ENCODE data around the gene GTSF1L. TPM values are rescaled to one million over a fixed set of nuclear protein-coding genes. Genes with fewer than 3 reads are reported as not detected.

GTSF1L gene
- total RNA-seq, 2 experiments from 2014 or later: not detected

GRCh38 chr20:43721097-43721428, 5.7 kb downstream of the GTSF1L start:
- H3K36me3 Mint-ChIP-seq (ENCODE audit: low read depth): peaks cover 12% of the 10 kb centered on the region
- H3K4me3 Mint-ChIP-seq: no peak overlapping the region
- DNase-seq: no peak
- intact Hi-C loops (cut with micrococcal nuclease): no loop called here
- peaks cover 41% of the 10 kb centered on the region for H3K4me1 Mint-ChIP-seq (ENCODE audit: low read depth)
- no peaks in the 10 kb centered on the region for H3K27me3 Mint-ChIP-seq
- TF ChIP-seq, protein P1, sequence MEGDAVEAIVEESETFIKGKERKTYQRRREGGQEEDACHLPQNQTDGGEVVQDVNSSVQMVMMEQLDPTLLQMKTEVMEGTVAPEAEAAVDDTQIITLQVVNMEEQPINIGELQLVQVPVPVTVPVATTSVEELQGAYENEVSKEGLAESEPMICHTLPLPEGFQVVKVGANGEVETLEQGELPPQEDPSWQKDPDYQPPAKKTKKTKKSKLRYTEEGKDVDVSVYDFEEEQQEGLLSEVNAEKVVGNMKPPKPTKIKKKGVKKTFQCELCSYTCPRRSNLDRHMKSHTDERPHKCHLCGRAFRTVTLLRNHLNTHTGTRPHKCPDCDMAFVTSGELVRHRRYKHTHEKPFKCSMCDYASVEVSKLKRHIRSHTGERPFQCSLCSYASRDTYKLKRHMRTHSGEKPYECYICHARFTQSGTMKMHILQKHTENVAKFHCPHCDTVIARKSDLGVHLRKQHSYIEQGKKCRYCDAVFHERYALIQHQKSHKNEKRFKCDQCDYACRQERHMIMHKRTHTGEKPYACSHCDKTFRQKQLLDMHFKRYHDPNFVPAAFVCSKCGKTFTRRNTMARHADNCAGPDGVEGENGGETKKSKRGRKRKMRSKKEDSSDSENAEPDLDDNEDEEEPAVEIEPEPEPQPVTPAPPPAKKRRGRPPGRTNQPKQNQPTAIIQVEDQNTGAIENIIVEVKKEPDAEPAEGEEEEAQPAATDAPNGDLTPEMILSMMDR (IDR thresholded peaks at IDR 0.05): no peak
- CTCF ChIA-PET: interaction anchor here (1.9 kb wide), 1 partner anchor 29 kb away, joined by 5 read pairs; no protein-coding TSS in a partner anchor
- H3K27ac Mint-ChIP-seq: no peak overlapping the region
- no peaks in the 10 kb centered on the region for H3K9me3 Mint-ChIP-seq
- POLR2A ChIA-PET: no interaction called here
- ATAC-seq: no peak

DNA sequence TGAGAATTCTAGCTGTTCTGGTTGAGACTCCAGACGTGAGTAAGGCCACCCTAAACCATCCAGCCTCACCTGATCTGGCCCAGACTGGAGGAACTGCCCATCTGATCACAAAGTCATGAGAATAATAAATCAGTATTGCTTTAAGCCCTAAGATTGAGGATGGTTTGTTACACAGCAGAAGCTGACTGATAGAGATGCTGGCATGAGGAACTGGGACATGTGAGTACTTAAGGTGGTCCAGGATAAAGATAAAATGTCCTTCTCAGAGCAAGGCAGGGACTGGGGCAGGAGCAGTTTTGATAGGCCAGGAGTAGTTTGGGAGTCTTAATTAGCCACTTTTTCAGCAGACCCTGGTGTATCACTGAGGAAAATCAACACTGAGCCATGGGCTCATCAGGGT, 6.8 kb downstream of the GTSF1L start:
- DNase-seq (no peak), ATAC-seq (no peak)
- H3K4me1 Mint-ChIP-seq (ENCODE audit: low read depth): peaks cover 41% of the 10 kb centered on the region
- intact Hi-C loops (cut with micrococcal nuclease): no loop called here
- TF ChIP-seq, protein P1 (IDR thresholded peaks at IDR 0.05): no peak
- no peaks in the 10 kb centered on the region for H3K9me3 Mint-ChIP-seq
- no peak overlapping the region for H3K4me3 Mint-ChIP-seq
- no peaks in the 10 kb centered on the region for H3K27me3 Mint-ChIP-seq
- POLR2A ChIA-PET: no interaction called here
- H3K27ac Mint-ChIP-seq: no peak overlapping the region
- H3K36me3 Mint-ChIP-seq (ENCODE audit: low read depth): peaks cover 14% of the 10 kb centered on the region
- CTCF ChIA-PET: no interaction called here

DNA sequence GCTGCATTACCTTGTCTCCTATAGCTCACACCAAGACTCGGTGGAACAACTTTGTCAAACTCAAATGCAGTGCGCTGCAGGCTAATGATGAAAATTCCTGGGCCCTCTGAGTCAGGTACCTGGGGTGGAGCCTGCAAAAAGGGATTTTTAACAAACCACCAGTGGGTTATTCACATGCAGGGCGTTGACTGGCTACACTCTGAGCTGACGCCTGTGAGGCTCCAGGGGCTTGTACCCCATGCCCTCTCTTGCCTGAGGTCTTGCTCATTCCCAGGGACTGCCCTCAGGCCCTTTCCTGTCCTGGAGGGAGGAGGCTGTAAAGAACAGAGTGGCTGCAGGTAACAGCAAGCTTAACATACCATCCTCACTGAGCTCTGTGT, 9.2 kb downstream of the GTSF1L start:
- no peak overlapping the region for H3K4me3 Mint-ChIP-seq
- ATAC-seq: no peak
- TF ChIP-seq, protein P1 (IDR thresholded peaks at IDR 0.05): no peak
- ChIA-PET POLR2A (interaction anchor here (0.8 kb wide), 1 partner anchor 147 kb away, joined by 3 read pairs; no protein-coding TSS in a partner anchor), CTCF (interaction anchor here (0.9 to 1.5 kb wide), 3 partner anchors 19 to 262 kb away, joined by 3 read pairs; no protein-coding TSS in a partner anchor)
- DNase-seq: no peak
- H3K9me3 Mint-ChIP-seq: no peaks in the 10 kb centered on the region
- peaks cover 21% of the 10 kb centered on the region for H3K36me3 Mint-ChIP-seq (ENCODE audit: low read depth)
- intact Hi-C loops (cut with micrococcal nuclease): no loop called here
- H3K4me1 Mint-ChIP-seq (ENCODE audit: low read depth): peaks cover 28% of the 10 kb centered on the region
- no peaks in the 10 kb centered on the region for H3K27me3 Mint-ChIP-seq
- H3K27ac Mint-ChIP-seq: no peak overlapping the region

GRCh38 chr20:43716757-43717615, 9.8 kb downstream of the GTSF1L start:
- H3K27ac Mint-ChIP-seq: no peak overlapping the region
- H3K27me3 Mint-ChIP-seq: no peaks in the 10 kb centered on the region
- H3K4me1 Mint-ChIP-seq (ENCODE audit: low read depth): peaks cover 22% of the 10 kb centered on the region
- no peaks in the 10 kb centered on the region for H3K9me3 Mint-ChIP-seq
- H3K4me3 Mint-ChIP-seq: no peak overlapping the region
- POLR2A ChIA-PET: interaction anchor here (0.8 kb wide), 1 partner anchor 147 kb away, joined by 3 read pairs; no protein-coding TSS in a partner anchor
- CTCF ChIA-PET: interaction anchor here (0.9 to 1.5 kb wide), 3 partner anchors 20 to 262 kb away, joined by 3 read pairs; no protein-coding TSS in a partner anchor
- no peak for ATAC-seq
- intact Hi-C loops (cut with micrococcal nuclease): no loop called here
- H3K36me3 Mint-ChIP-seq (ENCODE audit: low read depth): peaks cover 25% of the 10 kb centered on the region
- DNase-seq: no peak
- TF ChIP-seq, protein P1 (IDR thresholded peaks at IDR 0.05): no peak

GRCh38 chr20:43716123-43716522, 10.7 kb downstream of the GTSF1L start:
- H3K27me3 Mint-ChIP-seq: no peaks in the 10 kb centered on the region
- no peaks in the 10 kb centered on the region for H3K9me3 Mint-ChIP-seq
- peaks cover 19% of the 10 kb centered on the region for H3K4me1 Mint-ChIP-seq (ENCODE audit: low read depth)
- H3K27ac Mint-ChIP-seq: no peak overlapping the region
- ChIA-PET POLR2A (no interaction called here), CTCF (no interaction called here)
- H3K4me3 Mint-ChIP-seq: no peak overlapping the region
- ATAC-seq (no peak), DNase-seq (no peak)
- TF ChIP-seq, protein P1 (IDR thresholded peaks at IDR 0.05): no peak
- intact Hi-C loops (cut with micrococcal nuclease): no loop called here
- peaks cover 32% of the 10 kb centered on the region for H3K36me3 Mint-ChIP-seq (ENCODE audit: low read depth)

Measured in activated CD8-positive, alpha-beta T cell treated with anti-CD3 and anti-CD28 coated beads for 36 hours (primary cell).